ENCODE data around the gene SEC14L1.
"Not testable (repeated sequence)": the region's sequence is repeated elsewhere in the genome, so short reads cannot be mapped to it uniquely, and the experiment has no call there.

- TF ChIP-seq, protein P1, sequence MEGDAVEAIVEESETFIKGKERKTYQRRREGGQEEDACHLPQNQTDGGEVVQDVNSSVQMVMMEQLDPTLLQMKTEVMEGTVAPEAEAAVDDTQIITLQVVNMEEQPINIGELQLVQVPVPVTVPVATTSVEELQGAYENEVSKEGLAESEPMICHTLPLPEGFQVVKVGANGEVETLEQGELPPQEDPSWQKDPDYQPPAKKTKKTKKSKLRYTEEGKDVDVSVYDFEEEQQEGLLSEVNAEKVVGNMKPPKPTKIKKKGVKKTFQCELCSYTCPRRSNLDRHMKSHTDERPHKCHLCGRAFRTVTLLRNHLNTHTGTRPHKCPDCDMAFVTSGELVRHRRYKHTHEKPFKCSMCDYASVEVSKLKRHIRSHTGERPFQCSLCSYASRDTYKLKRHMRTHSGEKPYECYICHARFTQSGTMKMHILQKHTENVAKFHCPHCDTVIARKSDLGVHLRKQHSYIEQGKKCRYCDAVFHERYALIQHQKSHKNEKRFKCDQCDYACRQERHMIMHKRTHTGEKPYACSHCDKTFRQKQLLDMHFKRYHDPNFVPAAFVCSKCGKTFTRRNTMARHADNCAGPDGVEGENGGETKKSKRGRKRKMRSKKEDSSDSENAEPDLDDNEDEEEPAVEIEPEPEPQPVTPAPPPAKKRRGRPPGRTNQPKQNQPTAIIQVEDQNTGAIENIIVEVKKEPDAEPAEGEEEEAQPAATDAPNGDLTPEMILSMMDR (IDR thresholded peaks at IDR 0.05; ENCODE audit: insufficient read depth, low read depth, low read length) = not testable (repeated sequence)
- TF ChIP-seq EZH2 (IDR thresholded peaks at IDR 0.05; ENCODE audit: insufficient read depth, low read length) = not testable (repeated sequence)
These were observed 2.9 kb upstream of the SEC14L1 start for GRCh38 chr17:77137886-77138285.
